Natural killer cell (primary cell): ENCODE measurements around the gene DOCK6. TPM values are rescaled to one million over a fixed set of nuclear protein-coding genes. Genes with fewer than 3 reads are reported as not detected.

ENCODE experiments used
- ATAC-seq, 3 donors: fragments of 150-1000 bp in 2 of 3; fragments of 200-7000 bp in 1 of 3; cut with Tn5 transposase; 1 replicate in 1 of 3; 2 replicates in 2 of 3; pipeline ENCODE4 v1.10.0; 2021; ENCODE audit warnings: mild to moderate bottlenecking in 2 of 3, moderate library complexity in 2 of 3
- DNase-seq, 2 donors: peaks; one replicate each; pipeline versions ENCODE4 v3.0.0 to v3.0.0-alpha.2; 2013 to 2021; ENCODE audit warnings: mixed read lengths in 1 of 2
- H3K27ac ChIP-seq: one replicate; pipeline ENCODE4 v1.5.1; 2013; ENCODE audit warnings: mild to moderate bottlenecking, low read length
- H3K27me3 ChIP-seq: one replicate; pipeline ENCODE4 v1.6.1; 2013; ENCODE audit warnings: low read length; ENCODE audit not compliant: control insufficient read depth, insufficient read depth
- H3K36me3 ChIP-seq: one replicate; pipeline ENCODE4 v1.6.1; 2013; ENCODE audit warnings: low read length; ENCODE audit not compliant: control insufficient read depth, insufficient read depth
- H3K4me1 ChIP-seq: one replicate; pipeline ENCODE4 v1.6.1; 2013; ENCODE audit warnings: low read length; ENCODE audit not compliant: control insufficient read depth, insufficient read depth
- H3K4me3 ChIP-seq: one replicate; pipeline ENCODE4 v1.5.1; 2013; ENCODE audit warnings: low read length
- H3K9me3 ChIP-seq: one replicate; pipeline ENCODE4 v1.6.1; 2013; ENCODE audit warnings: low read length; ENCODE audit not compliant: control insufficient read depth, insufficient read depth
- H3K27ac Mint-ChIP-seq, 2 donors: one replicate each; pipeline ENCODE4 v1.8.0; 2022; ENCODE audit warnings: mild to moderate bottlenecking in 2 of 2, mixed read lengths in 2 of 2, moderate library complexity in 1 of 2
- H3K27me3 Mint-ChIP-seq, 2 donors: one replicate each; pipeline ENCODE4 v1.8.0; 2022; ENCODE audit warnings: low read depth in 2 of 2, mixed read lengths in 2 of 2
- H3K36me3 Mint-ChIP-seq: one replicate; pipeline ENCODE4 v1.8.0; 2022; ENCODE audit warnings: mixed read lengths
- H3K4me1 Mint-ChIP-seq, 2 donors: one replicate each; pipeline ENCODE4 v1.8.0; 2022; ENCODE audit warnings: mixed read lengths in 2 of 2
- H3K4me3 Mint-ChIP-seq: one replicate; pipeline ENCODE4 v1.8.0; 2022; ENCODE audit warnings: mild to moderate bottlenecking, moderate library complexity, mixed read lengths
- H3K9me3 Mint-ChIP-seq, 2 donors: one replicate each; pipeline ENCODE4 v1.8.0; 2022; ENCODE audit warnings: mixed read lengths in 2 of 2
- CTCF ChIP-seq: fragments of 200-600 bp; IDR thresholded peaks from one replicate; pipeline ENCODE4 v1.8.0; 2022; ENCODE audit warnings: antibody characterized with exemption
- WGBS: methylation state at CpG from one replicate; pipeline ENCODE4 v1.1.7; 2013; ENCODE audit warnings: missing lambda C conversion rate; ENCODE audit not compliant: insufficient coverage; 5-methylcytosine and 5-hydroxymethylcytosine counted together
- intact Hi-C: fragments of 100-400 bp; cut with micrococcal nuclease; formaldehyde crosslinking; loops from one replicate; pipeline ENCODE4 v1.14.2; 2022
- total RNA-seq, 4 donors: library from RNA; stranded (reverse); fragments of 120-200 nt in 1 of 4; gene quantifications; one replicate each; pipeline versions ENCODE4 v1.2.3 to v1.2.4, GENCODE V29; 2013 to 2022

Gene DOCK6
- total RNA-seq, 3 donors from 2014 or later (not counting 1 experiment from before 2014, with no cell fraction given), result 0.82 to 2.3 (median 0.86) TPM

GRCh38 chr19:11252665-11253355, 9.5 kb downstream of the DOCK6 start:
- Mint-ChIP-seq H3K27me3 (peaks cover 0 to 4% of the 10 kb centered on the region in 2 donors), H3K4me1 (no peaks in the 10 kb centered on the region), H3K27ac (no peak overlapping the region), H3K36me3 (no peaks in the 10 kb centered on the region), H3K9me3 (no peaks in the 10 kb centered on the region), H3K4me3 (no peak overlapping the region)
- no peak for TF ChIP-seq CTCF
- no peaks in the 10 kb centered on the region for H3K27me3 ChIP-seq
- DNase-seq (no peak), ATAC-seq (no peak)
- H3K36me3 ChIP-seq, result no peaks in the 10 kb centered on the region
- no peaks in the 10 kb centered on the region for H3K4me1 ChIP-seq
- no peak overlapping the region for H3K4me3 ChIP-seq
- 94% methylated on average over 14 of the region's 19 CpGs for WGBS
- no peaks in the 10 kb centered on the region for H3K9me3 ChIP-seq
- intact Hi-C loops, result no loop called here
- H3K27ac ChIP-seq, result no peak overlapping the region

GRCh38 chr19:11251650-11252314, 10.5 kb downstream of the DOCK6 start:
- H3K4me3 Mint-ChIP-seq, result no peak overlapping the region
- H3K9me3 Mint-ChIP-seq, result no peaks in the 10 kb centered on the region
- no peaks in the 10 kb centered on the region for H3K4me1 Mint-ChIP-seq
- TF ChIP-seq CTCF, result no peak
- no peak for ATAC-seq
- Histone ChIP-seq H3K36me3 (no peaks in the 10 kb centered on the region), H3K27me3 (no peaks in the 10 kb centered on the region), H3K27ac (no peak overlapping the region), H3K9me3 (no peaks in the 10 kb centered on the region), H3K4me3 (no peak overlapping the region), H3K4me1 (no peaks in the 10 kb centered on the region)
- H3K27me3 Mint-ChIP-seq, result peaks cover 3 to 5% of the 10 kb centered on the region in 2 donors
- intact Hi-C loops, result no loop called here
- no peak overlapping the region for H3K27ac Mint-ChIP-seq
- DNase-seq, result no peak
- 83% methylated on average over 10 of the region's 11 CpGs for whole genome bisulfite sequencing
- H3K36me3 Mint-ChIP-seq, result no peaks in the 10 kb centered on the region

GRCh38 chr19:11251217-11251616, 11.1 kb downstream of the DOCK6 start:
- no peaks in the 10 kb centered on the region for H3K27me3 ChIP-seq
- Mint-ChIP-seq H3K4me1 (no peaks in the 10 kb centered on the region), H3K36me3 (no peaks in the 10 kb centered on the region), H3K9me3 (no peaks in the 10 kb centered on the region), H3K27ac (no peak overlapping the region), H3K4me3 (no peak overlapping the region), H3K27me3 (peaks cover 8% of the 10 kb centered on the region in 2 donors)
- no peak for TF ChIP-seq CTCF
- H3K36me3 ChIP-seq, result no peaks in the 10 kb centered on the region
- no peaks in the 10 kb centered on the region for H3K9me3 ChIP-seq
- ATAC-seq (no peak), DNase-seq (no peak)
- no peak overlapping the region for H3K27ac ChIP-seq
- 100% methylated on average over 4 of the region's 4 CpGs for WGBS
- no peaks in the 10 kb centered on the region for H3K4me1 ChIP-seq
- no peak overlapping the region for H3K4me3 ChIP-seq
- intact Hi-C loops, result no loop called here
